Upper lobe of left lung (tissue), 6 donors: ENCODE results near the gene SCGB1D4. TPM values are rescaled to one million over a fixed set of nuclear protein-coding genes. Genes with fewer than 3 reads are reported as not detected.
"Not testable (repeated sequence)": the region's sequence is repeated elsewhere in the genome, so short reads cannot be mapped to it uniquely, and the experiment has no call there.

Source experiments
- ATAC-seq, 2 donors: fragments of 200-7000 bp; cut with Tn5 transposase; one replicate each; pipeline ENCODE4 v1.9.1; 2022; ENCODE audit warnings: mild to moderate bottlenecking in 2 of 2, moderate library complexity in 2 of 2; ENCODE audit not compliant: low FRiP score in 2 of 2
- DNase-seq, 2 donors: peaks; one replicate each; pipeline ENCODE4 v3.0.0-alpha.2; 2019 to 2020
- H3K27ac ChIP-seq, 4 donors: fragments of 200-600 bp; sonication (generic); one replicate each; pipeline ENCODE4 v1.5.1; 2016 to 2019
- H3K27me3 ChIP-seq, 4 donors: fragments of 200-600 bp; sonication (generic); one replicate each; pipeline ENCODE4 v1.5.1; 2017 to 2019
- H3K36me3 ChIP-seq, 4 donors: fragments of 200-600 bp; sonication (generic); one replicate each; pipeline ENCODE4 v1.5.1; 2016 to 2019
- H3K4me1 ChIP-seq, 4 donors: fragments of 200-600 bp; sonication (generic); one replicate each; pipeline ENCODE4 v1.5.1; 2018 to 2019
- H3K4me3 ChIP-seq, 4 donors: fragments of 200-600 bp; sonication (generic); one replicate each; pipeline ENCODE4 v1.5.1; 2017 to 2019; ENCODE audit warnings: mild to moderate bottlenecking in 2 of 4, moderate library complexity in 1 of 4
- H3K9me3 ChIP-seq, 4 donors: fragments of 200-600 bp; sonication (generic); one replicate each; pipeline ENCODE4 v1.5.1; 2018 to 2019
- CTCF ChIP-seq, 6 experiments: fragments of 450-650 bp in 4 of 6; fragments of 200-600 bp in 2 of 6; sonication (generic) in 2 of 6; IDR thresholded peaks; one replicate each; pipeline ENCODE4 v1.5.1; 2016 to 2019; ENCODE audit warnings: antibody characterized with exemption in 6 of 6
- EP300 ChIP-seq, 4 donors: sonication (generic); formaldehyde crosslinking; IDR thresholded peaks; one replicate each; pipeline ENCODE4 v1.5.1; 2017; ENCODE audit warnings: antibody characterized with exemption in 4 of 4, control low read depth in 2 of 4
- POLR2A ChIP-seq, 4 donors: fragments of 450-650 bp; IDR thresholded peaks; one replicate each; pipeline ENCODE4 v1.5.1; 2016 to 2017; ENCODE audit warnings: antibody characterized with exemption in 4 of 4, mild to moderate bottlenecking in 2 of 4
- POLR2AphosphoS5 ChIP-seq, 2 donors: sonication (generic); formaldehyde crosslinking; IDR thresholded peaks; one replicate each; pipeline ENCODE4 v1.5.1; 2017; ENCODE audit warnings: antibody characterized with exemption in 2 of 2
- WGBS, 2 donors: methylation state at CpG; one replicate each; pipeline ENCODE4 v1.1.5; 2017 to 2018; 5-methylcytosine and 5-hydroxymethylcytosine counted together
- total RNA-seq, 6 donors: library from RNA; depleted of rRNA in 4 of 6; stranded (reverse); fragments of >200 nt in 4 of 6; gene quantifications; one replicate each; pipeline versions ENCODE4 v1.1.0 to v1.2.1, GENCODE V29; 2016 to 2021
- donor health status: DM: no; HTN: no; CAD: no; lungs with moderate emphysema.
- donor health status: DM: no; HTN: yes; CAD: no; lungs with severe emphysema.

Gene SCGB1D4
- total RNA-seq = not detected

GRCh38 chr11:62298975-62299374 is at the start of gene SCGB1D4:
Gene SCGB1D4 (minus strand): TSS chr11:62299075. CDS start chr11:62299010, 65 bp downstream.
- no peaks in the 10 kb centered on the region for H3K9me3 ChIP-seq
- no peak for DNase-seq
- no peak within 1 kb of the TSS for H3K27ac ChIP-seq
- no peak within 1 kb of the TSS for H3K4me3 ChIP-seq
- TF ChIP-seq EP300 (IDR thresholded peaks at IDR 0.05) (no peak), CTCF (IDR thresholded peaks at IDR 0.05) (no peak), POLR2A (IDR thresholded peaks at IDR 0.05) (no peak), POLR2AphosphoS5 (IDR thresholded peaks at IDR 0.05) (no peak)
- no peaks in the 10 kb centered on the region for H3K4me1 ChIP-seq
- WGBS, 2 donors = 68 to 90% methylated on average over 2 to 5 of the region's 7 CpGs
- no peaks in the 10 kb centered on the region for H3K36me3 ChIP-seq
- ATAC-seq = no peak
- no peaks in the 10 kb centered on the region for H3K27me3 ChIP-seq

GRCh38 chr11:62345861-62346260 is 47.0 kb upstream of the SCGB1D4 start:
- Histone ChIP-seq H3K36me3 (peaks cover 0 to 7% (median 0%) of the 10 kb centered on the region in 4 donors), H3K27me3 (no peaks in the 10 kb centered on the region), H3K4me3 (no peak overlapping the region), H3K9me3 (no peaks in the 10 kb centered on the region), H3K27ac (no peak overlapping the region), H3K4me1 (peaks cover 7 to 14% (median 9%) of the 10 kb centered on the region in 4 donors)
- ATAC-seq = no peak
- no peak for DNase-seq
- TF ChIP-seq EP300 (IDR thresholded peaks at IDR 0.05) (no peak), POLR2A (IDR thresholded peaks at IDR 0.05) (no peak), POLR2AphosphoS5 (IDR thresholded peaks at IDR 0.05) (no peak), CTCF (IDR thresholded peaks at IDR 0.05) (no peak)
- WGBS, 2 donors = 90 to 94% methylated on average over 6 of the region's 6 CpGs

- no peak for TF ChIP-seq POLR2AphosphoS5 (IDR thresholded peaks at IDR 0.05)
- TF ChIP-seq POLR2A (IDR thresholded peaks at IDR 0.05) = no peak
- no peak for TF ChIP-seq CTCF (IDR thresholded peaks at IDR 0.05)
- no peak for TF ChIP-seq EP300 (IDR thresholded peaks at IDR 0.05)
- Histone ChIP-seq H3K4me1 (peaks cover 13 to 25% (median 20%) of the 10 kb centered on the region in 4 donors), H3K27me3 (no peaks in the 10 kb centered on the region), H3K36me3 (peaks cover 0 to 7% (median 0%) of the 10 kb centered on the region in 4 donors), H3K9me3 (no peaks in the 10 kb centered on the region), H3K4me3 (no peak overlapping the region), H3K27ac (peak overlapping the region in 2 of 4 donors; percentile 27 to 64)
- no peak for DNase-seq
- ATAC-seq = peak in 1 of 2 donors; percentile 9
- 60 to 75% methylated on average over 1 of the region's 1 CpG for WGBS, 2 donors
Observed at GRCh38 chr11:62344210-62344609, 45.3 kb upstream of the SCGB1D4 start.

- H3K4me1 ChIP-seq = peaks cover 13 to 26% (median 21%) of the 10 kb centered on the region in 4 donors
- H3K4me3 ChIP-seq, H3K9me3 ChIP-seq, H3K36me3 ChIP-seq, DNase-seq, ATAC-seq, H3K27me3 ChIP-seq: not testable (repeated sequence)
- 78 to 79% methylated on average over 7 of the region's 7 CpGs for WGBS, 2 donors
- peak overlapping the region in 2 of 4 donors; percentile 27 to 64 for H3K27ac ChIP-seq
Observed at GRCh38 chr11:62343646-62344190, 44.8 kb upstream of the SCGB1D4 start.

- H3K27me3 ChIP-seq = no peaks in the 10 kb centered on the region
Observed at GRCh38 chr11:62341588-62341987, 42.7 kb upstream of the SCGB1D4 start.

More at GRCh38 chr11:62341588-62341987, 42.7 kb upstream of the SCGB1D4 start:
- peak overlapping the region in 1 of 4 donors; percentile 9 for H3K4me3 ChIP-seq
- no peaks in the 10 kb centered on the region for H3K9me3 ChIP-seq
- H3K36me3 ChIP-seq = peaks cover 0 to 7% (median 0%) of the 10 kb centered on the region in 4 donors
- ATAC-seq = no peak
- DNase-seq = no peak
- H3K4me1 ChIP-seq = peaks cover 16 to 32% (median 23%) of the 10 kb centered on the region in 4 donors
- H3K27ac ChIP-seq = peak overlapping the region in 2 of 4 donors; percentile 18 to 23
- TF ChIP-seq EP300 (IDR thresholded peaks at IDR 0.05) = no peak
- no peak for TF ChIP-seq CTCF (IDR thresholded peaks at IDR 0.05)
- 63 to 65% methylated on average over 4 of the region's 4 CpGs for WGBS, 2 donors
